HPDE6-E6E7 (cell line): ENCODE results near the gene RCN2.
"Not testable (repeated sequence)": the region's sequence is repeated elsewhere in the genome, so short reads cannot be mapped to it uniquely, and the experiment has no call there.

Experiments
- DNase-seq: peaks from one replicate; pipeline ENCODE4 v3.0.0; 2011; ENCODE audit warnings: missing footprints; ENCODE audit errors: extremely low spot score

The RCN2 gene, protein sequence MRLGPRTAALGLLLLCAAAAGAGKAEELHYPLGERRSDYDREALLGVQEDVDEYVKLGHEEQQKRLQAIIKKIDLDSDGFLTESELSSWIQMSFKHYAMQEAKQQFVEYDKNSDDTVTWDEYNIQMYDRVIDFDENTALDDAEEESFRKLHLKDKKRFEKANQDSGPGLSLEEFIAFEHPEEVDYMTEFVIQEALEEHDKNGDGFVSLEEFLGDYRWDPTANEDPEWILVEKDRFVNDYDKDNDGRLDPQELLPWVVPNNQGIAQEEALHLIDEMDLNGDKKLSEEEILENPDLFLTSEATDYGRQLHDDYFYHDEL

DNA sequence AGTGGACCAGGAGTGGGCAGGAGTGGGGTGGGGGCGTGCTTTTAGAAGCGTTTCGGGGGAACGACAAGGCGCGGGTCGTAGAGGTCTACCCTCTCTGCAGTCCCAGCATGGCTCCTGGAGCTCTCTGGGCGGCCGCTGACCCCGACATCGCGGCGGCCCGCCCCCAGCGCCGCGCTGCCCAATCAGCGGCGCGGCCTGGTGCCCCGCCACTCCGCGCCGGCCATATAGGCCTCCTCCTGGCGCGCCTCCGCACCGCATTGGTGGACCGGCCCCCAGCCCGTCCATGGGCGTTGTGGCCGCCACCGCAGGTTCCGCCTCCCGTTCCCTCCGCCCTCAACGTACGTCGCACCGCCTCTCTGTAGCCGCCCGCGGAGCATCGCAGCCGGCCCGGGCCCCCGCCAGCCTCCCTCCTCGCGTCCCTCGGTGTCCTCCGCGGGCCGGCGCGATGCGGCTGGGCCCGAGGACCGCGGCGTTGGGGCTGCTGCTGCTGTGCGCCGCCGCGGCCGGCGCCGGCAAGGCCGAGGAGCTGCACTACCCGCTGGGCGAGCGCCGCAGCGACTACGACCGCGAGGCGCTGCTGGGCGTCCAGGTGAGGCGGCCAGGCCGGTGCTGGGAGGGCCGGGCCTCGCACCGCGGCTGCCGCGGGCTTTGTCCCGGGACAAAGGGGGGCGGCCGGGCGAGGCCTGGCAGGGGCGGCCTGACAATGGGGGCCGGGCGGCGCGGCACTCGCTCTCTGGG is at the start of gene RCN2:
TSS of gene RCN2 (plus strand) at position 353 of the 738 bp plus-strand sequence. CDS start at position 446, 93 bp downstream.
- DNase-seq: peak; percentile 84

DNA sequence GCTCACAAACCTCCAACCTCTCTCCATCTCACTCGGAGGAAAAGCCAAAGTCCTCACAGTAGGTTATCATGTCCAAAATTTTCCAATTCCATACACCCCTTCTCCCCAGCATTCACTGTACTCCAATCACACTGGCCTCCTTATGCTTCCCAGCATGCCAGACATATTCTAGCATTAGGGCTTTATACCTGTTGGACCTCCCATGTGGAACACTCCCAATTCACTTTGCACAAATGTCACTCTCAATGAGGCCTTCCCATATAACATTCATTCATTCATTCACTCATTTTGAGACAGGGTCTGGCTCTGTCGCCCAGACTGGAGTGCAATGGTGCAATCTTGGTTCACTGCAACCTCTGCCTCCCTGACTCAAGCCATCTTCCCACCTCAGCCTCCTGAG is 46.3 kb upstream of the RCN2 start:
- no peak for DNase-seq

DNA sequence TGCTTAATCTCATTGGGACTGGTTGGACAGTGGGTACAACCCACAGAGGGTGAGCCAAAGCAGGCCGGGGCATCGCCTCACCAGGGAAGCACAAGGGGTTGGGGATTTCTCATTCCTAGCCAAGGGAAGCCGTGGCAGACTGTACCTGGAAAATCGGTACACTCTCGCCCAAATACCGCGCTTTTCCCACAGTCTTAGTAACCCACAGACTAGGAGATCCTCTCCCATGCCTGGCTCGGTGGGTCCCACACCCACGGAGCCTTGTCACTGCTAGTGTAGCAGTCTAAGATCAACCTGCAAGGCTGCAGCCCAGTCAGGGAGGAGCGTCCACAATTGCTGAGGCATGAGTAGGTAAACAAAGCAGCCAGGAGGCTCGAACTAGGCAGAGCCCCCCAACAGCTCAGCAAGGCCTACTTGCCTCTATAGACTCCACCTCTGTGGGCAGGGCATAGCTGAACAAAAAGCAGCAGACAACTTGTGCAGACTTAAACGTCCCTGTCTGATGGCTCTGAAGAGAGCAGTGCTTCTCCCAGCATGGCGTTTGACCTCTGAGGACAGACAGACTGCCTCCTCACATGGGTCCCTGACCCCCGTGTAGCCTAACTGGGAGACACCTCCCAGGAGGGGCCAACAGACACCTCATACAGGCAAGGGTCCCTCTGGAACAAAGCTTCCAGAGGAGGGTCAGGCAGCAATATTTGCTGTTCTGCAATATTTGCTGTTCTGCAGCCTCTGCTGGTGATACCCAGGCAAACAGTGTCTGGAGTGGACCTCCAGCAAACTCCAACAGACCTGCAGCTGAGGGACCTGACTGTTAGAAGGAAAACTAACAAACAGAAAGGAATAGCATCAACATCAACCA is 44.0 kb upstream of the RCN2 start:
- DNase-seq: not testable (repeated sequence)

DNA sequence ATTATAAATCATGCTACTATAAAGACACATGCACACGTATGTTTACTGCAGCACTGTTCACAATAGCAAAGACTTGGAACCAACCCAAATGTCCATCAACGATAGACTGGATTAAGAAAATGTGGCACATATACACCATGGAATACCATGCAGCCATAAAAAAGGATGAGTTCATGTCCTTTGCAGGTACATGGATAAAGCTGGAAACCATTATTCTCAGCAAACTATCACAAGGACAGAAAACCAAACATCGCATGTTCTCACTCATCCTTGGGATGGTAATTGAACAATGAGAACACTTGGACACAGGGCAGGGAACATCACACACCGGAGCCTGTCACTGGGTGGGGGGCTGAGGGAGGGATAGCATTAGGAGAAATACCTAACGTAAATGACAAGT is 38.7 kb upstream of the RCN2 start:
- DNase-seq: not testable (repeated sequence)

DNA sequence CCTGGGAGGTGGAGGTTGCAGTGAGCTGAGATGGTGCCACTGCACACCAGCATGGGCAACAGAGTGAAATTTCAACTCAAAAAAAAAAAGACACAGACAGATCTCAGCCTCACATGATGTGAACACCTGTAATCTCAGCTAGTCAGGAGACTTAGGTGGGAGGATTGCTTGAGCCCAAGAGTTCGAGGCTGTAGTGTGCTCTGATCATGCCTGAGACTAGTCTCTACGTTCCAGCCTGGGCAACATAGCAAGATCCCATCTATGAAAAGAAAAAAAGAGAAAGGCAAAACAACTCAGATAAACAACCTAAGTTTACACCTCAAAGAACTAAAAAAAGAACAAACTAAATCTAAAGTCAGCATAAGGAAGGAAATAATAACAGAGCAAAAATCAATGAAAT is 37.4 kb upstream of the RCN2 start:
- DNase-seq: no peak

DNA sequence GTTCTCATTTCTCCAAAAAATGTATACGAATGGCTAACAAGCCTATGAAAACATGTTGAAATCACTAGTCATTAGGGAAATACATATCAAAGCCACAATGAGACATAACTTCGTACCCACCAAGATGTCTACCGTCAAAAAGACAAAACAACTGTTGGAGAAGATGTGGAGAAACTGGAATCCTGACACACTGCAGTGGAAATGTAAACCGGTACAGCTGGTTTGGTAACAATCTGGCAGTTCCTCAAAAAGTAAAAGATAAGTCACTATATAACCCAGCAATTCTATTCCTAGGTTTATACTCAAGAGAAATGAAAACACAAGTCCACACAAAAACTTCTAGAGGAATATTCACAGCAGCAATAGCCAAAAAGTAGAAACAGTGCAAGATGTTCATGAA is 33.4 kb upstream of the RCN2 start:
- no peak for DNase-seq

DNA sequence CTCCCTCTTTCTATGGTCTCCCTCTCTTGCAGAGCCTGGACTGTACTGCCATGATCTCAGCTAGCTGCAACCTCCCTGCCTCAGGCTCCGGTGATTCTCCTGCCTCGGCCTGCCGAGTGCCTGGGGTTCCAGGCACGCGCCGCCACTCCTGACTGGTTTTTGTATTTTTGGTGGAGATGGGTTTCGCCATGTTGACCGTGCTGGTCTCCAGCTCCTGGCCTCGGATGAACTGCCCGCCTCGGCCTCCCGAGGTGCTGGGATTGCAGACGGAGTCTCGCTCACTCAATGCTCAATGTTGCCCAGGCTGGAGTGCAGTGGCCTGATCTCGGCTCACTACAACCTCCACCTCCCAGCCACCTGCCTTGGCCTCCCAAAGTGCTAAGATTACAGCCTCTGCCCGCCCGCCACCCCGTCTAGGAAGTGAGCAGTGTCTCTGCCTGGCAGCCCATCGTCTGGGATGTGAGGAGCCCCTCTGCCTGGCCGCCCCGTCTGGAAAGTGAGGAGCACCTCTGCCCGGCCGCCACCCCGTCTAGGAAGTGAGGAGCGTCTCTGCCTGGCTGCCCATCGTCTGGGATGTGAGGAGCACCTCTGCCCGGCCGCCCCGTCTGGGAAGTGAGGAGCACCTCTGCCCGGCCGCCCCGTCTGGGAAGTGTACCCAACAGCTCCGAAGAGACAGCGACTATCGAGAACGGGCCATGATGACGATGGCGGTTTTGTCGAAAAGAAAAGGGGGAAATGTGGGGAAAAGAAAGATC is 32.2 kb upstream of the RCN2 start:
- DNase-seq: not testable (repeated sequence)

DNA sequence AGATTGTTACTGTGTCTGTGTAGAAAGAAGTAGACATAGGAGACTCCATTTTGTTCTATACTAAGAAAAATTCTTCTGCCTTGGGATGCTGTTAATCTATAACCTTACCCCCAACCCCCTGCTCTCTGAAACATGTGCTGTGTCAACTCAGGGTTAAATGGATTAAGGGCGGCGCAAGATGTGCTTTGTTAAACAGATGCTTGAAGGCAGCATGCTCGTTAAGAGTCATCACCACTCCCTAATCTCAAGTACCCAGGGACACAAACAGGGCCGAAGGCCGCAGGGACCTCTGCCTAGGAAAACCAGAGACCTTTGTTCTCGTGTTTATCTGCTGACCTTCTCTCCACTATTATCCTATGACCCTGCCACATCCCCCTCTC is 31.6 kb upstream of the RCN2 start:
- DNase-seq: not testable (repeated sequence)

DNA sequence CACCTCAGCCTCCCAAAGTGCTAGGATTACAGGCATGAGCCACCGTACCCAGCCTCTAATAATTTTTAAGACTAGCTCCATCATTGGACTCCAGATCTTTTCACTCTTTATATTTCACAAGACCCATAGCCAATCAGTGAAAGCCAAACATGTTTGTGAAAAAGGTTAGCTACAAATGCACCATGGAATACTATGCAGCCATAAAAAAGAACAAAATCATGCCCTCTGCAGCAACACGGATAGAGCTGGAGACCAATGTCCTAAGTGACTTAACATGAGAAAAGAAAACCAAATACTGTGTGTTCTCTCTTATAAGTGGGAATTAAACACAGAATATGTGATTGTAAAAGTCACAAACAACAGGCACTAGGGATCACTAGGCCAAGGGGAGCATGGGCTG is 29.6 kb upstream of the RCN2 start:
- DNase-seq: no peak

DNA sequence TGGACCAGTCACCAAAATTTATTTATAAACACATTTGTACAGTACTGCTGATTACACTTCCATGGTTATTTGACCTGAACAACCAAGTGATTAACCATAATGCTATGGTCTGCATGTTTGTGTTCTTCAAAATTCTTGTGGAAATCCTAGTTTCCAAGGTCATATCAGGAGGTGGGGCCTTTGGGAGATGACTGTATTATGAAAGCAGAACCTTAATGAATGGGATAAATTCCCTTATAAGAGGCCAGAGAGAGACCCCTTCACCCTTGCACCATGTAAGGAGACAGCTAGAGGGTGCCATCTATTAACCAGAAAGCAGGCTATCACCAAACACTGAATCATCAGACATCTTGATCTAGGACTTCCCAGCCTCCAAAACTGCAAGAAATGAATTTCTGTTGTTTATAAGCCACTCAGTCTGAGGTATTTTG is 28.3 kb upstream of the RCN2 start:
- DNase-seq: no peak

DNA sequence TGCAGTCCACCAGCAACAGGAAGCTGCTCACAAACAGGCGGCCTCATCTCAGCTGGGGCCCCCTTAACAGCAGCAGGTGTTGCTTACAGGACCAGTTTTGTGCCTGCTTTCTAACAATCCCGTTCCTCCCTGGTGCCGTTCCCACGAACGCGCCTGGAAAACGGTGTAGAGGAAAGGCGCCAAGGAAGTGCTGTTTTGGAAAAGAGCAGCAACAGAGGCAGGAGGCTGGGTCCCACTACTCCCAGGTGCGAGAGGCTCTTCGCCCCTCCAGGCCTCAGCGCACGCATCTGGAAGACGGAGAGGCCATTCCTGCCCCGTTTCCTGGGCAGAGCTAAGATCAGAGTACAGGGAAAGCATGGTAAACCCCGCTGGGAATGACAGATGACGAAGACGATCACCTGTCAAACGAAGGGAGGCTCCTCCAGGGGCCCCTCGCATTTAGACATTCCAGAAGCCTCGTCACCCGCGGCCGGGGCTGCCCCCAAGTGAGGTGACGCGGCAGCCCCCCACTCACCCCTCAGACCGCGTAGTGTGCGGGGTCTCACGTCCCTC is 27.0 kb upstream of the RCN2 start:
- peak; percentile 49 for DNase-seq

DNA sequence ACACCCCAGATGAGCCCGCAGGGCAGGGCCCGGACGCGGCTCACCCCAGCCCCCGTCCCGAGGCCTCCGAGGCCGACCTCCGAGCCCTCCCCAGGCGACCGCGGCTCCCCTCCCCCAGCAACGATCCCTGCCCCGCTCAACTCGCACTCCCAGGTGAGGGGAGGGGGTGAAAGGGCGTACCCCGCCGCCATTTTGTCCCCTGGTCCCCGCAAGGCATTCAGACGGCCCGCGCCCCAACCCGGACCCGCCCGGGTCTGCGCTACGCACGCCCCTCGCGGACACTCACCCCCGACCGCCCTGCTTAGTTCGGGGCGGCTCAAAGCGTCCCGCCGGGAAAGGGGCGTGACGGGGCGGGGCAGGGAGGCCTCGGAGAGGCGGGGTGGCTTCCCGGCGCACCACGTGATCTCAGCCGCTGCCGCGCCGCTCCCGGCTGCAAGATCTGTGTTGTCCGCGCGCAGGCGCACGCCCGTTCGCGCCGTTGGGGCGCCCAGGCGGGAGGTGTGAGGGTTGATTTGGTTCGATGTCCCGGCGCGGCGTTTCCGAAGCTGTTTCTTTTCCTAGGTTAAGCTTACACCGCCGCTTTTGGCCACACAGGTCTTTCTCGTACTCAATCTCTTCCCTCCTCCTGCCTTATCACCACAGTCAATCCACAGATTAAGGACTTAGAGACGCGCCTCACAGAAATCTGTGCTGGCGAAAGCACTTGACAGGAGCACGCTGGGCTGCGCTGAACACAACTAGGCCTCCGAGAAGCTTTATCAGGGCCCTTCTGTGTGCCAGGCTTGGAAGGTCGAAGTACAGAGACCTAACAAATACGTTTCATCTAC is 26.3 kb upstream of the RCN2 start, which contains the start of gene SCAPER:
TSS of gene SCAPER (minus strand) at position 328 of the 827 bp plus-strand sequence. CDS start 21,523 bp downstream, outside the sequence.
- DNase-seq: peak; percentile 94

DNA sequence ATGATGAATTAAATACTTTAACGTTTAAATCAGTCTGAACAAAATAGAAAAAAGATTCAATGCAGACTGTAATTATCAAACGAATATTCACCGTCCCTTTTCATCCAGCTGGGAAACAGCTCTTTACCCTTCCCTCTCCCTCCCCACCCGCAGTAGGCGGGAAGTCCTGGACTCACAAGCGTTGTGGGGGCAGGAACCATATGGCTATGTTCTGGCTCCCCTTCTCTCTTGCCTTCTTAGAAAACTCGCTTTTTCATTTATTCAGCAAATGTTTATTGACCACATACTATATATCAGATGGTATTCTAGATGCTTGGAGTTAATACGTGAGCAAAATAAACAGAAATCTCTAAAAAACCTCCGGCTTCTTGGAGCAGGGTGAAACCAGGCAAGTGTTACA is 25.7 kb upstream of the RCN2 start:
- DNase-seq: no peak

DNA sequence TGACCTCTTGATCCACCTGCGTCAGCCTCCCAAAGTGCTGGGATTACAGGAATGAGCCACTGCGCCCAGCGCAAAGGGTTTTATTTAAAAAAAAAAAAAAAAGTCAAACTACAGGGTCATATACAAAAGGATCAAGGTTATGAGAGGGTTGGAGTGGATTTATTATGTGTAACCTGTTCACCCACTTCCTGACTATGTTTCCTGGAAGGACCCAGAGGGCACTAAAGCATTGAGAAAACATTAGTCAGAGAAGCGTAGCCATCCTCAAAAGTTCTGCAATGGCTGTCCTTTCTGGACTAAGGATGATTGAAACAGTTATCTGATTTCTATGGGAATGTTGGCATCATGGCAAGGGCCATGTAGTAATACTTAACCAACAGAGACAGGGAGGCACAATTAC is 19.1 kb upstream of the RCN2 start:
- no peak for DNase-seq

DNA sequence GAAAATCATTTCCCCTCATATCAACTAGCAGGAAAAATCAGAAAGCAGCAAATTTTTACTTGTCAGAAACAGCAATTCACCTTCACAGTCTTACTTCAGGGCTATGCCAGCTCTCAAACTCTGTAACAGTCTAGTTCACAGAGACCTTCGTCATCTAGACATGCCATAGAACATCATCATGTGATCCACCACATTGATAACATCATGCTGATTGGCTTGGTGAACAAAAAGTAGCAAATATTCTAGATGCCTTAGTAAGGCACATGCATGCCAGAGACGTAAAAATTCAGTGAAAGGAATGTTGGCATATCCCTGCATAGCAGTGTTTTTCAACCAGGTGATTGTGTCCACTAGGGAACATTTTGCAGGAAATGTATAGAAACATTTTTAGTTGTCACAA is 17.8 kb upstream of the RCN2 start:
- DNase-seq: no peak

DNA sequence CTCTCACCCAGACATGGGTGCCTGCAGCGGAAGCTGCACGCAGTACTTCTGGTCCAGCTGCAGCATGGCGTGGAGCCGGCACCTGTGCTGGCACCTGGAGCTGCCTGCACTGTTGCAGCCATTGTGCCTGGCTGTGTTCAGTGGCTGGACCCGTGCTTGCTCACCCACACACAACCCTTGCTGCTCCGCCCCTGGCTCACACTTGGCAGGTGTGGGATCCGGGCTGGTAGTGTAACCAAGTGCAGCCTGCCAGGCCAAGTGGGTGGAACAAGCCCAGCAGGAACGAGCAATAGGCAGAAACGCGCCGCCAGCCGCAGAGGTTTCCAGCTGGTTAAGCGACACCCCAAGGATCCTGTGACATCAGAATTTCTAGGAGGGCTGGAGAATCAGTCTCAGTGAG is 15.2 kb upstream of the RCN2 start:
- DNase-seq: no peak

DNA sequence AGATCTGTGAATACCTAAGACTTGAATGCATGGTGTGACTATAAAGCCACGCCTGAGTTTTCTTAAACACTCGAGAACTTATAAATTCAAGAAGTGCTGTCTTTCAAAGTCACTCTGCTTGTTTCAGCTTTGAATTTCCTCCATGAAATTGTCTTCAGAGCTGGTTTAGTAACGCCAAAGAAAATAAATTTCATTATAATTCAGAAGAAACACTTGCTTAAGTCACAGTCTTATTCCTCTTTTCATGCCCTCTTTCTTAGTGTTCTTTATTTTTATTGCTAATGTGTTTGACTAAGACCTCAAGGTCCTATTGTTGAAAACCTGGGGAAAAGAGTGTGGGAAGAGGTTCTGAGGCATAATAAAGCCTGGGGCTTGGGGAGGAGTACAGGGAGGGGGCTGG is 3.3 kb upstream of the RCN2 start:
- no peak for DNase-seq

DNA sequence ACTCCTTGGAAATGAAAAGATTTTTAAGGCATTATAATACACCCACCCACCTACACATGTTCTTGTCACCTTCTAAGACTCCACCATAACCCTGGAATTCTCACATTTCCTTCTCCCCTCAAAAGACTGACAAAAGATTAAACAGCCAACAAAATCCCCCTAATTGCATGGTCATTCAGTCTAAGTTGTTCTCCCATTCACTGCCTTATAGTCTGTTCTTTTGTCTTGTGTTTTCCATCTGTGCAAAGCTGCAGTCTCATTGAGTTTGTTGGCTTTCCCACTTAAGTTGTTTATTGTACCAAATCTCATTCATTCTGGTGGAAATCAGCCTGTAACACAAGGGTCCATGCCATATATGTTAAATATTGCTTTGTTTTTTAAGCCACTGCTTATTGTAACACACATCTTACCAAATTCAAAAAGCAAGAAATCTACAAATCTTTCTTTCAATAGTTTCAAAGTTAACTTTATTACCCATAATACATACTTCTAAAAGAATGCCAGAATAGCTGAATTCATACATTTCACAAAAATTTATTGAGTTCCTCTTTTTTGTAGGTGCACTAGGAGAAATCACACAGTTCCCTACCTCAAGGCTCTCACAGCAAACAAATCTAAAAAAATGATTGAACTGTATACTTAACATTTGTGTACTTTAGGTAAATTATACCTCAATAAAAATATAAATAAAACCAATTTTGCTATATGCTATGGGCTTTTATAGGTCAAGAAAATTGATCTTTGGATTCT is 2.4 kb upstream of the RCN2 start:
- DNase-seq: no peak

DNA sequence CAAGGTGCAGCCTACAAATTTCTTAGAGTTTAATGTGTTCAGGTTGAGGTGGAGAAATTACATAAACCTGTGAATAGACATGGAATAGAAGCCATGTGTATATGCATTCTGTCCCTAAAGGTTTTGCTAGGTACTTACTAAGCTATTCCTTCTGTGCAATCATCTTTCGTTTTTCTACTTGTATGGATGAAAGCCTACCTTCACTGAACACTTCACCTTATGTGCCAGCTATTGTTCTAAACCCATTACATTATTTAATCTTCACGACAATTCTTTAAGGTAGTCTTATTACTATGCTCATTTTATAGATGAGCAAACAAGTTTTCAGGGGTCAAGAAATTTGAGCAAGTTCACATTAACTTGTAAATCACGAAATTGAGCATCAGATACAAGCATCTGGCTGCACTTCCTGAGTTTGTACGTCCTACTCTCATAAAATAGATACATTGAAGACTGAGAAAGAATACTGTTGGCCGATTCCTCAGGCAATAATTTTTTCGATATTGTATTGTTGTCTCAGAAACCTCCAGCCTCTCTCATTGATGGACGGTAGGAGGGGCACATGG is 635 bp upstream of the RCN2 start:
- no peak for DNase-seq
